Nephron progenitor cell (in vitro differentiated cells): Measurements from ENCODE around the gene SPTLC3.
A peak's percentile ranks its signal among the peaks of the same experiment; 100 is the strongest.

Source experiments
- DNase-seq: peaks from one replicate; pipeline ENCODE4 v3.0.0; 2021
- H3K27ac Mint-ChIP-seq: 2 replicates; pipeline ENCODE4 v1.8.0; 2021; ENCODE audit warnings: mild to moderate bottlenecking, moderate library complexity, mixed read lengths
- H3K27me3 Mint-ChIP-seq: 2 replicates; pipeline ENCODE4 v1.8.0; 2021; ENCODE audit warnings: mild to moderate bottlenecking, low read depth, mixed read lengths; ENCODE audit not compliant: poor library complexity
- H3K36me3 Mint-ChIP-seq: 2 replicates; pipeline ENCODE4 v1.8.0; 2021; ENCODE audit warnings: low read depth, mixed read lengths
- H3K4me1 Mint-ChIP-seq: 2 replicates; pipeline ENCODE4 v1.8.0; 2021; ENCODE audit warnings: mixed read lengths
- H3K4me3 Mint-ChIP-seq: 2 replicates; pipeline ENCODE4 v1.8.0; 2021; ENCODE audit warnings: mild to moderate bottlenecking, moderate library complexity, mixed read lengths
- H3K9me3 Mint-ChIP-seq: 2 replicates; pipeline ENCODE4 v1.8.0; 2021; ENCODE audit warnings: mild to moderate bottlenecking, moderate library complexity, mixed read lengths
- CTCF ChIP-seq: fragments of 200-600 bp; sonication (generic); IDR thresholded peaks from 2 replicates; pipeline ENCODE4 v1.5.0; 2021; ENCODE audit warnings: antibody characterized with exemption

The SPTLC3 gene

GRCh38 chr20:13166437-13166836 lies 157.7 kb downstream of the SPTLC3 start:
- peaks cover 1% of the 10 kb centered on the region for H3K27me3 Mint-ChIP-seq
- peaks cover 16% of the 10 kb centered on the region for H3K36me3 Mint-ChIP-seq
- H3K4me1 Mint-ChIP-seq, result peaks cover 42% of the 10 kb centered on the region
- no peak overlapping the region for H3K27ac Mint-ChIP-seq
- peaks cover 16% of the 10 kb centered on the region for H3K9me3 Mint-ChIP-seq
- no peak for TF ChIP-seq CTCF
- DNase-seq, result no peak
- no peak overlapping the region for H3K4me3 Mint-ChIP-seq

GRCh38 chr20:13169086-13169485 lies 160.3 kb downstream of the SPTLC3 start:
- no peak for TF ChIP-seq CTCF
- H3K4me3 Mint-ChIP-seq, result no peak overlapping the region
- no peak for DNase-seq
- peaks cover 15% of the 10 kb centered on the region for H3K36me3 Mint-ChIP-seq
- peaks cover 36% of the 10 kb centered on the region for H3K4me1 Mint-ChIP-seq
- peaks cover 23% of the 10 kb centered on the region for H3K9me3 Mint-ChIP-seq
- H3K27ac Mint-ChIP-seq, result no peak overlapping the region
- H3K27me3 Mint-ChIP-seq, result no peaks in the 10 kb centered on the region

GRCh38 chr20:13170771-13171170 lies 162.0 kb downstream of the SPTLC3 start:
- peaks cover 25% of the 10 kb centered on the region for H3K36me3 Mint-ChIP-seq

GRCh38 chr20:13173201-13173600 lies 164.4 kb downstream of the SPTLC3 start:
- H3K9me3 Mint-ChIP-seq, result peaks cover 60% of the 10 kb centered on the region
- peaks cover 47% of the 10 kb centered on the region for H3K36me3 Mint-ChIP-seq
- peaks cover 4% of the 10 kb centered on the region for H3K27me3 Mint-ChIP-seq
- no peak for DNase-seq
- no peak for TF ChIP-seq CTCF
- peaks cover 8% of the 10 kb centered on the region for H3K4me1 Mint-ChIP-seq
- no peak overlapping the region for H3K4me3 Mint-ChIP-seq
- peak overlapping the region; percentile 54 for H3K27ac Mint-ChIP-seq

More at GRCh38 chr20:13170771-13171170, 162.0 kb downstream of the SPTLC3 start:
- Mint-ChIP-seq H3K4me3 (no peak overlapping the region), H3K9me3 (peaks cover 37% of the 10 kb centered on the region), H3K27ac (peak overlapping the region; percentile 42), H3K27me3 (peaks cover 4% of the 10 kb centered on the region), H3K4me1 (peaks cover 19% of the 10 kb centered on the region)
- no peak for DNase-seq
- TF ChIP-seq CTCF, result no peak

GRCh38 chr20:13174402-13174801 lies 165.6 kb downstream of the SPTLC3 start:
- no peak for DNase-seq
- TF ChIP-seq CTCF, result no peak
- peaks cover 55% of the 10 kb centered on the region for H3K9me3 Mint-ChIP-seq
- H3K27me3 Mint-ChIP-seq, result peaks cover 7% of the 10 kb centered on the region
- H3K4me3 Mint-ChIP-seq, result no peak overlapping the region
- no peak overlapping the region for H3K27ac Mint-ChIP-seq
- peaks cover 37% of the 10 kb centered on the region for H3K36me3 Mint-ChIP-seq
- peaks cover 8% of the 10 kb centered on the region for H3K4me1 Mint-ChIP-seq
